Right renal pelvis (tissue), 4 donors: ENCODE data around the gene TEX14. TPM values are rescaled to one million over a fixed set of nuclear protein-coding genes. Genes with fewer than 3 reads are reported as not detected.

Experiments used
- DNase-seq, 4 donors: peaks; one replicate each; pipeline ENCODE4 v3.0.0-alpha.2; 2013; ENCODE audit warnings: low read depth in 4 of 4, low spot score in 3 of 4, missing footprints in 1 of 4
- polyA plus RNA-seq, 4 donors: library from polyadenylated mRNA; unstranded; fragments of 120-200 nt; gene quantifications; one replicate each; pipeline ENCODE4 v1.2.1, GENCODE V29; 2013; ENCODE audit not compliant: insufficient read length in 4 of 4

Gene TEX14
- polyA plus RNA-seq, 4 donors = 0.47 to 1.2 (median 0.59) TPM

GRCh38 chr17:58531661-58532554 lies 159.9 kb downstream of the TEX14 start:
- DNase-seq = no peak

- DNase-seq = no peak
Measured at GRCh38 chr17:58531122-58531521, 160.7 kb downstream of the TEX14 start.

GRCh38 chr17:58530655-58531054 lies 161.2 kb downstream of the TEX14 start:
- DNase-seq = no peak

- DNase-seq = no peak
Measured at GRCh38 chr17:58529275-58529674, 162.6 kb downstream of the TEX14 start.

- DNase-seq = no peak
Measured at GRCh38 chr17:58528443-58528842, 163.4 kb downstream of the TEX14 start.

GRCh38 chr17:58527949-58528348 lies 163.9 kb downstream of the TEX14 start:
- no peak for DNase-seq

- no peak for DNase-seq
Measured at GRCh38 chr17:58527306-58527705, 164.5 kb downstream of the TEX14 start.

GRCh38 chr17:58525239-58525638 lies 166.6 kb downstream of the TEX14 start:
- no peak for DNase-seq

GRCh38 chr17:58521680-58522079 lies 170.2 kb downstream of the TEX14 start:
- DNase-seq = no peak

GRCh38 chr17:58520843-58521430 lies 170.9 kb downstream of the TEX14 start:
- no peak for DNase-seq

- DNase-seq = peak; percentile 96 to 100 (median 98)
Measured at GRCh38 chr17:58517928-58518609, 173.8 kb downstream of the TEX14 start.

GRCh38 chr17:58517378-58517927 lies 174.4 kb downstream of the TEX14 start:
- no peak for DNase-seq

- no peak for DNase-seq
Measured at GRCh38 chr17:58516644-58517377, 175.0 kb downstream of the TEX14 start.

- DNase-seq = no peak
Measured at GRCh38 chr17:58515286-58515685, 176.6 kb downstream of the TEX14 start.

- no peak for DNase-seq
Measured at GRCh38 chr17:58514770-58515157, 177.1 kb downstream of the TEX14 start.

- peak; percentile 62 to 73 (median 72) for DNase-seq
Measured at GRCh38 chr17:58513965-58514769, 177.7 kb downstream of the TEX14 start, which contains the start of gene MTMR4. MTMR4 (minus strand) TSS chr17:58514638; CDS start chr17:58514407, 231 bp downstream.

GRCh38 chr17:58513267-58513964 lies 178.4 kb downstream of the TEX14 start:
- DNase-seq = no peak

GRCh38 chr17:58510075-58510474 lies 181.8 kb downstream of the TEX14 start:
- no peak for DNase-seq
